Measurements from ENCODE around the gene MYOM3.

The MYOM3 gene

GRCh38 chr1:24138476-24139221 is 26.7 kb upstream of the MYOM3 start:
- TF ChIP-seq, protein P1, sequence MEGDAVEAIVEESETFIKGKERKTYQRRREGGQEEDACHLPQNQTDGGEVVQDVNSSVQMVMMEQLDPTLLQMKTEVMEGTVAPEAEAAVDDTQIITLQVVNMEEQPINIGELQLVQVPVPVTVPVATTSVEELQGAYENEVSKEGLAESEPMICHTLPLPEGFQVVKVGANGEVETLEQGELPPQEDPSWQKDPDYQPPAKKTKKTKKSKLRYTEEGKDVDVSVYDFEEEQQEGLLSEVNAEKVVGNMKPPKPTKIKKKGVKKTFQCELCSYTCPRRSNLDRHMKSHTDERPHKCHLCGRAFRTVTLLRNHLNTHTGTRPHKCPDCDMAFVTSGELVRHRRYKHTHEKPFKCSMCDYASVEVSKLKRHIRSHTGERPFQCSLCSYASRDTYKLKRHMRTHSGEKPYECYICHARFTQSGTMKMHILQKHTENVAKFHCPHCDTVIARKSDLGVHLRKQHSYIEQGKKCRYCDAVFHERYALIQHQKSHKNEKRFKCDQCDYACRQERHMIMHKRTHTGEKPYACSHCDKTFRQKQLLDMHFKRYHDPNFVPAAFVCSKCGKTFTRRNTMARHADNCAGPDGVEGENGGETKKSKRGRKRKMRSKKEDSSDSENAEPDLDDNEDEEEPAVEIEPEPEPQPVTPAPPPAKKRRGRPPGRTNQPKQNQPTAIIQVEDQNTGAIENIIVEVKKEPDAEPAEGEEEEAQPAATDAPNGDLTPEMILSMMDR (IDR thresholded peaks at IDR 0.05; ENCODE audit: low read depth, low read length, missing control alignments), result no peak
- H3K4me3 ChIP-seq (ENCODE audit: low read depth, low read length), result no peak overlapping the region
- no peak for DNase-seq (ENCODE audit: low read depth)

DNA sequence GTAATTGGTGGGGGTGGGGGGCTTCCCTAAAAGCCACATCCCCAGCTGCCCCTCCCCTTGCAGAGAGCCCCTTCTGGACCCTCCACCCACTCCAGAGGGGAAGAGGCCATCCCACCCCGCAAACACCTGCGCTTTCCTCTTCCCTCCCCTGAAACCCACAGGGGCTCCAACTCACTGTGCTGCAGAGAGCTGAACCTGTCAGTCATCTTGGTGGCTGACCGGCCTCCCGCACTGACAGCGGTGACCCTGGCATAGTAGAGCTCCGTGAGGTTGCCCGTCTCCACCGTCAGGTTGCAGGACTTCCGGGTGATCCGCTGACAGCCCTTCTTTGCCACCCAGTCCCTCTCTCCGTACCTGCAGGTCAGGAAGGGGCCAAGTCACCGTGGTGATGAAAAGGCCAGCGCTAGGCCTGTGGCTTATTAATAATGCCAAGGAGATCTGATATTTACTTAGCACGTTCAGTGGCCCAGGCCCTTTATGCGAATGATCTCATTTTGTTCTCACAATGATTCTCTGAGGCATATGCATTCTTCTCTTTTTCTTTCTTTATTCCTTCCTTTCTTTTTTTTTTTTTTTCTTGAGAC is 25.1 kb upstream of the MYOM3 start:
- TF ChIP-seq, protein P1 (IDR thresholded peaks at IDR 0.05; ENCODE audit: low read depth, low read length, missing control alignments), result no peak
- H3K4me3 ChIP-seq (ENCODE audit: low read depth, low read length), result no peak overlapping the region
- no peak for DNase-seq (ENCODE audit: low read depth)

- no peak overlapping the region for H3K4me3 ChIP-seq (ENCODE audit: low read depth, low read length)
- TF ChIP-seq, protein P1 (IDR thresholded peaks at IDR 0.05; ENCODE audit: low read depth, low read length, missing control alignments), result no peak
- no peak for DNase-seq (ENCODE audit: low read depth)
Observed at GRCh38 chr1:24134376-24134775, 22.4 kb upstream of the MYOM3 start.

DNA sequence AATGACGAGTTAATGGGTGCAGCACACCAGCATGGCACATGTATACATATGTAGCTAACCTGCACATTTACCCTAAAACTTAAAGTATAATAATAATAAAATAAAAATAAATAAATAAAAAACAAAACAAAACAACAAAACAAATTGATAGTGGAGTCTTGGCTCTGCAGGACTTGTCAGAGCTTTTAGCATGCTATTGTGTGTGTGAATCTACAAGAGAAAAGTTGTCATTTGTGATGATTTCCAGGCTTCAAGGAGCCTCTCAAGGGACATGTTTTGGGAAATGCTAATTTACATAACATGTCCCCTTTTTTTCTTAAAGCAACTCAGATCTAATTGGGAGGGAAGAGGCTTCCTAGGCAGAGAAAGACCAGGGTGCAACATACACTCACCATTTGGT is 21.9 kb upstream of the MYOM3 start:
- no peak for DNase-seq (ENCODE audit: low read depth)
- no peak overlapping the region for H3K4me3 ChIP-seq (ENCODE audit: low read depth, low read length)
- TF ChIP-seq, protein P1 (IDR thresholded peaks at IDR 0.05; ENCODE audit: low read depth, low read length, missing control alignments), result no peak

- TF ChIP-seq, protein P1 (IDR thresholded peaks at IDR 0.05; ENCODE audit: low read depth, low read length, missing control alignments), result no peak
- no peak for DNase-seq (ENCODE audit: low read depth)
- H3K4me3 ChIP-seq (ENCODE audit: low read depth, low read length), result no peak overlapping the region
Observed at GRCh38 chr1:24130385-24130784, 18.4 kb upstream of the MYOM3 start.

DNA sequence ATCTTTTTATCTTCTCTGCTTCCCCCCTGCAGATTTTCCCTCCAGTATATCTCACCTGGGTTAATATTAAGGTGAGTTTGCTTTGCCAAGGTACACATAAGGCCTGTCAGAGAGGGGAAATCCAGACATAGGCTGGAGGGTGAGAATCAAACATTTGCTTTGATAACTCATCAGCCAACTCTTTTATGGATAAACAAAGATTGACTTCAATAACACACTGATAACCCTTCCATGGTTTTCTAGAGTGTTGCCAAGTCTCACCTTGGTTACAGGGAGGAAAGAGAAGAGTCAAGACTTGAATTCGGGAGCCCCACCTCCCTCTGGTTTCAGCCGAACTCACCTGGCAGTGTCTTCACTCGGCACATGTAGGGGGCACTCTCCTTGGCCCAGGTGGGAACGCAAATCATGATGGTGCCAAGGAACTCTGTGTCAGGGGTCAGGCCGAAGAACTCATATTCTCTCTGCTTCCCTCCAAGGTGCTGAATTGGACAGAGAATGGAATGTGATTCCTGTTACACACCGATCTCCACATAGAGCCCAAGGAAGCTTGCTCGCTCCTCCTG is 15.9 kb upstream of the MYOM3 start:
- TF ChIP-seq, protein P1 (IDR thresholded peaks at IDR 0.05; ENCODE audit: low read depth, low read length, missing control alignments), result no peak

More for the DNA sequence above, 15.9 kb upstream of the MYOM3 start:
- no peak for DNase-seq (ENCODE audit: low read depth)
- H3K4me3 ChIP-seq (ENCODE audit: low read depth, low read length), result no peak overlapping the region
